HepG2 (cell line): ENCODE measurements around the gene TMEM125. TPM values are rescaled to one million over a fixed set of nuclear protein-coding genes. Genes with fewer than 3 reads are reported as not detected.

Source experiments
- ATAC-seq: fragments of 200-7000 bp; cut with Tn5 transposase; 3 replicates; pipeline ENCODE4 v1.9.1; 2020; ENCODE audit warnings: mild to moderate bottlenecking, moderate library complexity
- BruUV-seq: library from RNA; stranded (reverse); fragments of 400-500 nt; replicated peaks from 2 replicates; lab custom pipeline; 2021; lab: Mats Ljungman, UMichigan
- CTCF ChIA-PET: fragments of 300-600 bp; formaldehyde crosslinking; extraction: SDS; loops from one replicate; lab custom pipeline; 2021; ENCODE audit warnings: low total read pairs, inconsistent platforms, low intra/inter-chr PET ratio; lab: Yijun Ruan, JAX
- POLR2A ChIA-PET: fragments of 350-600 bp; sonication (Branson Sonifier 250); formaldehyde crosslinking; loops from one replicate; lab custom pipeline; 2020; ENCODE audit warnings: antibody characterized with exemption, inconsistent platforms; lab: Yijun Ruan, JAX
- DNase-seq: peaks from one replicate; pipeline ENCODE4 v3.0.0-alpha.2; 2015; ENCODE audit warnings: low spot score
- FAIRE-seq: peaks from 3 replicates; lab custom pipeline; 2011; peaks lifted over from hg19 to GRCh38; lab: Jason Lieb, UNC
- H2AFZ ChIP-seq: one replicate; pipeline ENCODE4 v1.6.1; 2011; ENCODE audit warnings: low read length, inconsistent platforms
- H3K27ac ChIP-seq: fragments of 300-600 bp; 3 replicates; pipeline ENCODE4 v1.8.0; 2011; ENCODE audit warnings: mixed run types, mild to moderate bottlenecking, mixed read lengths, low read length, inconsistent platforms; ENCODE audit not compliant: insufficient read depth; ENCODE audit errors: extremely low read length
- H3K27me3 ChIP-seq, 2 experiments: fragments of 200-600 bp in 1 of 2; 2 replicates in 1 of 2; 3 replicates in 1 of 2; pipeline versions ENCODE4 v1.6.0 to v1.8.0; 2011; ENCODE audit warnings: low read length in 2 of 2, mild to moderate bottlenecking in 2 of 2, moderate library complexity in 2 of 2, inconsistent platforms in 1 of 2; ENCODE audit not compliant: insufficient read depth in 2 of 2, control insufficient read depth in 1 of 2
- H3K36me3 ChIP-seq, 2 experiments: fragments of 200-600 bp in 1 of 2; replicated peaks in 1 of 2; 2 replicates in 1 of 2; 3 replicates in 1 of 2; pipeline versions ENCODE4 v1.5.1 to v1.8.0; 2011; ENCODE audit warnings: low read length in 2 of 2, inconsistent platforms in 1 of 2; ENCODE audit not compliant: insufficient read depth in 2 of 2, control insufficient read depth in 1 of 2
- H3K4me1 ChIP-seq: 2 replicates; pipeline ENCODE4 v1.5.1; 2012; ENCODE audit warnings: low read length, inconsistent platforms; ENCODE audit not compliant: insufficient read depth
- H3K4me2 ChIP-seq: 2 replicates; pipeline ENCODE4 v1.6.0; 2011; ENCODE audit warnings: low read depth, low read length, inconsistent platforms
- H3K4me3 ChIP-seq, 3 experiments: fragments of 200-600 bp in 1 of 3; sonication (generic), shearing (Covaris generic) in 1 of 3; replicated peaks in 1 of 3; 2 replicates each; pipeline ENCODE4 v1.5.1; 2011 to 2016; ENCODE audit warnings: low read length in 3 of 3, inconsistent platforms in 2 of 3, low read depth in 2 of 3, mild to moderate bottlenecking in 2 of 3, control low read depth in 1 of 3, mixed read lengths in 1 of 3; ENCODE audit not compliant: insufficient read depth in 1 of 3
- H3K79me2 ChIP-seq: one replicate; pipeline ENCODE4 v1.6.1; 2011; ENCODE audit warnings: low read length, inconsistent platforms; ENCODE audit not compliant: insufficient read depth
- H3K9ac ChIP-seq: 2 replicates; pipeline ENCODE4 v1.6.0; 2011; ENCODE audit warnings: mild to moderate bottlenecking, low read depth, low read length, inconsistent platforms; ENCODE audit not compliant: insufficient read depth
- H3K9me3 ChIP-seq: 2 replicates; pipeline ENCODE4 v1.5.1; 2012; ENCODE audit warnings: mild to moderate bottlenecking, low read length
- H4K20me1 ChIP-seq: 2 replicates; pipeline ENCODE4 v1.6.0; 2011; ENCODE audit warnings: inconsistent platforms, mild to moderate bottlenecking, low read length, moderate library complexity; ENCODE audit not compliant: insufficient read depth
- ATF2 ChIP-seq: sonication (generic); formaldehyde crosslinking; IDR thresholded peaks from 2 replicates; pipeline ENCODE4 v1.4.0; 2020; ENCODE audit warnings: missing genetic modification reagents
- BCLAF1 ChIP-seq: fragments of 450-650 bp; IDR thresholded peaks from 2 replicates; pipeline ENCODE4 v1.6.1; 2017; ENCODE audit warnings: mild to moderate bottlenecking
- MED8 ChIP-seq: sonication (generic); formaldehyde crosslinking; IDR thresholded peaks from 2 replicates; pipeline ENCODE4 v1.8.1; 2023; ENCODE audit warnings: mild to moderate bottlenecking, missing genetic modification reagents; ENCODE audit not compliant: insufficient replicate concordance
- NR2F6 ChIP-seq, 2 experiments: IDR thresholded peaks; 2 replicates each; pipeline ENCODE4 v1.6.1; 2016; ENCODE audit warnings: antibody characterized with exemption in 1 of 2, mild to moderate bottlenecking in 1 of 2
- TEAD3 ChIP-seq: optimal IDR thresholded peaks from 2 replicates; pipeline ENCODE3; 2016; ENCODE audit warnings: borderline replicate concordance
- ZBTB7B ChIP-seq: sonication (generic); formaldehyde crosslinking; IDR thresholded peaks from 2 replicates; pipeline ENCODE4 v1.4.0; 2020; ENCODE audit warnings: missing genetic modification reagents
- ZFP62 ChIP-seq: sonication (generic); formaldehyde crosslinking; IDR thresholded peaks from 2 replicates; pipeline ENCODE4 v1.4.0; 2020; ENCODE audit warnings: missing genetic modification reagents
- ZNF709 ChIP-seq: sonication (generic); formaldehyde crosslinking; IDR thresholded peaks from 2 replicates; pipeline ENCODE4 v1.5.0; 2020; ENCODE audit warnings: mild to moderate bottlenecking, missing genetic modification reagents
- ZXDC ChIP-seq: sonication (generic); formaldehyde crosslinking; IDR thresholded peaks from 2 replicates; pipeline ENCODE4 v1.5.0; 2020; ENCODE audit warnings: mild to moderate bottlenecking, missing genetic modification reagents
- WGBS: methylation state at CpG from one replicate; pipeline ENCODE4 v1.1.6; 2017; ENCODE audit warnings: low lambda C conversion rate; 5-methylcytosine and 5-hydroxymethylcytosine counted together
- in situ Hi-C: cut with HindIII; loops from 2 replicates; pipeline ENCODE4 v1.10.0; 2017; ENCODE audit warnings: low pct_unique_long_range_greater_than_20kb; ENCODE audit not compliant: extremely low pct_ligation_motif_present
- intact Hi-C: fragments of 100-400 bp; cut with micrococcal nuclease; formaldehyde crosslinking; loops from one replicate; pipeline ENCODE4 v1.10.0; 2022; ENCODE audit not compliant: unreplicated experiment
- polyA plus RNA-seq, 8 experiments: library from polyadenylated mRNA; depleted of rRNA in 3 of 8; stranded (reverse) in 7 of 8; unstranded in 1 of 8; fragments of >200 nt; fragmentation: Illumina TruSeq in 4 of 8; extraction: Trizol in 4 of 8; gene quantifications; 2 replicates each; pipeline versions ENCODE4 v1.2.1 to v1.2.3, GENCODE V29; 2011 to 2016; ENCODE audit warnings: low read depth in 4 of 8, missing spikeins in 1 of 8, mixed read lengths in 1 of 8; ENCODE audit not compliant: insufficient read depth in 1 of 8
- total RNA-seq, 5 experiments: library from RNA; depleted of rRNA; stranded (reverse); fragments of >200 nt; fragmentation: Illumina TruSeq; extraction: Trizol; gene quantifications; 2 replicates each; pipeline ENCODE4 v1.2.3, GENCODE V29; 2016; ENCODE audit warnings: low read depth in 1 of 5

The TMEM125 gene
- total and polyA plus RNA-seq, 2 of the 13 experiments (the other 11 are each of a cell fraction or from before 2014, with no cell fraction given) = 0.03 TPM; not detected in 1

- ATAC-seq (peak; percentile 71), FAIRE-seq (no peak), DNase-seq (no peak)
- 47% methylated on average over 3 of the region's 3 CpGs for WGBS
- in situ Hi-C loops = no loop called here
- Histone ChIP-seq H2AFZ (peak overlapping the region; percentile 89), H3K27me3 (peaks cover 0 to 3% of the 10 kb centered on the region in 2 experiments; a peak in 1 of 5 replicates), H3K9me3 (peaks cover 7% of the 10 kb centered on the region), H3K4me3 (peak overlapping the region in 2 of 3 experiments; percentile 20 to 54; a peak in 3 of 6 replicates), H3K27ac (no peak overlapping the region), H3K79me2 (no peaks in the 10 kb centered on the region), H3K9ac (peak overlapping the region; percentile 31; the same call in 1 of the 2 replicates), H4K20me1 (no peaks in the 10 kb centered on the region), H3K4me1 (peaks cover 61% of the 10 kb centered on the region), H3K36me3 (no peaks in the 10 kb centered on the region), H3K4me2 (peak overlapping the region; percentile 85)
- no peak for TF ChIP-seq ZXDC (CRISPR knock-in tag)
- TF ChIP-seq ZBTB7B = 0 out of 2 replicates have a peak, but pooled peaks have one; percentile 33
- TF ChIP-seq ATF2 (CRISPR knock-in tag) = no peak
- TF ChIP-seq ZFP62 (CRISPR knock-in tag) = no peak
- no peak for TF ChIP-seq BCLAF1
- TF ChIP-seq TEAD3 = peak; percentile 17
- TF ChIP-seq MED8 (CRISPR knock-in tag) = no peak
- TF ChIP-seq ZNF709 = no peak
- no peak for TF ChIP-seq NR2F6 (IDR thresholded peaks at IDR 0.05)
- TF ChIP-seq NR2F6 (CRISPR knock-in tag; IDR thresholded peaks at IDR 0.05) = no peak
- intact Hi-C loops = no loop called here
- ChIA-PET CTCF (no interaction called here), POLR2A (interaction anchor here (0.8 to 1.5 kb wide), 5 partner anchors 8 to 80 kb away, joined by 3 to 7 read pairs (median 4); partner anchors contain the start of gene C1orf210)
- BruUV-seq = no TSS peak
These were observed 1.9 kb upstream of the TMEM125 start for GRCh38 chr1:43267818-43268425.
